LNCaP clone FGC (cell line): ENCODE data around the gene NUP133.

Source experiments
- DNase-seq: peaks from one replicate; pipeline ENCODE4 v3.0.0-alpha.2; 2011; ENCODE audit warnings: low read depth
- H3K4me3 ChIP-seq: 2 replicates; pipeline ENCODE4 v1.5.1; 2011; ENCODE audit warnings: mild to moderate bottlenecking, low read depth, low read length, control low read depth
- CTCF ChIP-seq: IDR thresholded peaks from 2 replicates; pipeline ENCODE4 v1.5.1; 2012; ENCODE audit warnings: mild to moderate bottlenecking; ENCODE audit not compliant: control insufficient read depth, insufficient read depth; ENCODE audit errors: extremely low read depth

The NUP133 gene

GRCh38 chr1:229437443-229437842 lies 70.7 kb downstream of the NUP133 start:
- DNase-seq: no peak
- H3K4me3 ChIP-seq: no peak overlapping the region
- TF ChIP-seq CTCF: no peak

GRCh38 chr1:229436201-229436600 lies 71.9 kb downstream of the NUP133 start:
- TF ChIP-seq CTCF: no peak
- H3K4me3 ChIP-seq: no peak overlapping the region
- DNase-seq: no peak

GRCh38 chr1:229434641-229435051 lies 73.5 kb downstream of the NUP133 start:
- no peak for TF ChIP-seq CTCF
- H3K4me3 ChIP-seq: no peak overlapping the region
- DNase-seq: no peak

DNA sequence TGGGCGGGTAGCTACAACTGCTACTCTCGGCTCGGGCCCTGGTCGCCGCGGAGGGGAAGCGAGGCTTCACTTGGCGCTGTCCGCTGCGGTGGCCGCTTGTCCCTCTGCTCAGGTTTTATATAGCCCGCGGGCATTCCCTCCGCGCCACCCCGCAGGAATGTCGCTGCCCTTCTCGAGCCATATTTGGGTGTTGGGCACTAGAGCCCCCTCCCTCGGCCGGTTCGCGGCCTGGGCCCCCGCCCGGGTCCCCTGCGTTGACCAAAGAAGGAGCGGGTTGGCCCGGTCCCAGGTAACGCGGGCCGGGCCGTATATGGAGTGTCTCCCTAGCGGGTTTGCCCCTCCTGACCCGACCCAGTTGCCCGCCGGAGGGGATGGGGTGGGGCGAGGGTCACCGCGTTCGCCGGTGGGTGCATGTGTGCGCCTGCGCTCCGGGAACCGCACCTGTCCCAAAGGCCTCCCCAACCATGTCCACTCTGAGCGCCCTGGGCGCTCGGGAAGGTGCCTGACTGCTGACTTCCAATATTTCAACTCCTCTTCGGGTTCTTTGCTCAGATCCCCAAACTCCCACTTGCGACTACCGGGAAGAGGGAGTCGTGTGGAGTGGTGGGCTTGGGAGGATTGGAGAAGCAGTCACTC lies 74.0 kb downstream of the NUP133 start, which contains the start of gene ACTA1:
Gene ACTA1, minus strand, starts transcription at position 90 of the 636 bp plus-strand sequence. CDS start 979 bp downstream, outside the sequence.
- no peak for TF ChIP-seq CTCF
- DNase-seq: no peak
- no peak within 1 kb of the TSS for H3K4me3 ChIP-seq

DNA sequence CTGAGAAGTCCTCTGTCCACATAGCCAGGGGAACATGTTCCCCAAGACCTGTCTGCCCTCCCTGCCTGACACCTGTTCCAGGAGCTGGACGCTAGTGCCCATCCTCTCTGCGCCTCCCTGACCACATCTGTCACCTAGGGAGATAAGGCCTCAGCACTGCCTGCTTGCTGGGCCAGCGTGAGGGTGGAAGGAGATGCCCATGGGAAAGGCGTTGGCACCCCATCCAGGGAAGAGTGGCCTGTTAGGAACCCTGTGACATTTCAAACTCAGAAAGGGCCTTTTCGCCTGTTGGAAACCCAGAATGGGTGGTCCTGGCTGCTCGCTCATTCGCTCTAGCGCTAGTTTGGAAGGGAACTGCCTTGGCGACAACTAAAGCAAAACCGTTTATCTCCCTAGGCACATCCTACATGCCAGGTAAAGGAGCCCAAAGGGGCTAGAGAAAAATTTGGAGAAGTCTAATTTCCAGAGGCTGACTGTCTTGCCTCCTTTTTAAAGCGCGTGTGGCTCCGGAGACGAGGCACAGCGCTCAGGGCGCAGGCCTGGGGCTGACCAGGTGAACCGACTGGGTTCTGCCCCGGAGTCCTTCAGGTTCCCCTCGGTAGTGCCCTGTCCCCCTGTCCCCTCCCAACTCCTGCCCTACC lies 74.7 kb downstream of the NUP133 start:
- DNase-seq: no peak
- no peak overlapping the region for H3K4me3 ChIP-seq
- no peak for TF ChIP-seq CTCF

DNA sequence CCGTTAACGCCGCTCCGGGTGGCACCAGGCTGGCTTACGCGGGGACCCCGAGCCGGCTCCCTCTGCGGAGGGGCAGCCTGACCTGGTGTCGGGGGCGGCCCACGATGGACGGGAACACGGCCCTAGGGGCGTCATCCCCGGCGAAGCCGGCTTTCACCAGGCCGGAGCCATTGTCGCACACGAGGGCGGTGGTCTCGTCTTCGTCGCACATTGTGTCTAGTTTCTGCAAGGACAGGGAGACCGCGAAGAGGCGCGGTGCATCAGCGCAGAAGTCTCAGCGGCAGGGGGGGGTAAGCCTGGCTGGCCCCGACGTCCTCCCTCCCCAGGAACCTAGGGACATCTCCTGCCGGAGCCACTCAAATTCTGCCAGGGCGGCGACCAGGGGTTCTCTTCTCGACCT lies 75.2 kb downstream of the NUP133 start:
- no peak overlapping the region for H3K4me3 ChIP-seq
- DNase-seq: no peak
- TF ChIP-seq CTCF: no peak

GRCh38 chr1:229432116-229432461 lies 76.1 kb downstream of the NUP133 start:
- DNase-seq: no peak
- TF ChIP-seq CTCF: no peak
- H3K4me3 ChIP-seq: no peak overlapping the region
